Measurements from ENCODE around the gene SCN5A. TPM values are rescaled to one million over a fixed set of nuclear protein-coding genes. Genes with fewer than 3 reads are reported as not detected.
A peak's percentile ranks its signal among the peaks of the same experiment; 100 is the strongest.

SCN5A gene
- total and polyA plus RNA-seq, 2 experiments from 2014 or later, result 10.2 to 10.6 TPM

- no peaks in the 10 kb centered on the region for H3K9me2 ChIP-seq (ENCODE audit: insufficient read depth)
- no peak for TF ChIP-seq JUNB (IDR thresholded peaks at IDR 0.05; ENCODE audit: unreplicated experiment)
- TF ChIP-seq CREB1 (CRISPR knock-in tag; IDR thresholded peaks at IDR 0.05; ENCODE audit: low read depth), result 0 out of 2 replicates have a peak, but pooled peaks have one; percentile 9
- TF ChIP-seq CTCF (conservative IDR thresholded peaks at IDR 0.05; ENCODE audit: low read depth in 2 of 2), result peak; percentile 89 to 95
- no peak for TF ChIP-seq ZNF114 (CRISPR knock-in tag; IDR thresholded peaks at IDR 0.05)
- H3K4me3 ChIP-seq, result no peak overlapping the region
- no peak overlapping the region for H3K27ac ChIP-seq (ENCODE audit: low read depth)
- ATAC-seq (peak; percentile 97), DNase-seq (ENCODE audit: low spot score) (peak; percentile 91)
- H3K36me3 ChIP-seq (ENCODE audit: insufficient read depth), result no peaks in the 10 kb centered on the region
- H2AFZ ChIP-seq, result 0 out of 2 replicates have a peak overlapping the region, but pooled peaks have one; percentile 9
- no peaks in the 10 kb centered on the region for H3K79me2 ChIP-seq (replicated peaks; ENCODE audit: insufficient read depth)
- peaks cover 13% of the 10 kb centered on the region for H3K4me1 ChIP-seq (ENCODE audit: insufficient read depth)
- Mint-ChIP-seq H3K36me3 (ENCODE audit: low read depth) (peaks cover 10% of the 10 kb centered on the region; the same call in 2 of the 3 replicates), H3K27me3 (ENCODE audit: insufficient read depth, low read depth, poor library complexity) (peaks cover 1% of the 10 kb centered on the region), H3K4me1 (peaks cover 10% of the 10 kb centered on the region; the same call in 2 of the 3 replicates), H3K4me3 (no peak overlapping the region), H3K27ac (no peak overlapping the region), H3K9me3 (peaks cover 27% of the 10 kb centered on the region)
- H3K27me3 ChIP-seq (ENCODE audit: insufficient read depth), result no peaks in the 10 kb centered on the region
- H4K20me1 ChIP-seq (replicated peaks; ENCODE audit: insufficient read depth), result no peaks in the 10 kb centered on the region
- no peaks in the 10 kb centered on the region for H3F3A ChIP-seq (replicated peaks; ENCODE audit: low read depth)
- no peak overlapping the region for H3K4me2 ChIP-seq
Measured at GRCh38 chr3:38662544-38662943, 13.1 kb upstream of the SCN5A start.

GRCh38 chr3:38658841-38659240, 9.4 kb upstream of the SCN5A start:
- Histone ChIP-seq H3F3A (replicated peaks; ENCODE audit: low read depth) (no peaks in the 10 kb centered on the region), H2AFZ (peak overlapping the region; percentile 69), H3K27me3 (ENCODE audit: insufficient read depth) (no peaks in the 10 kb centered on the region), H3K4me3 (no peak overlapping the region), H3K4me2 (peak overlapping the region; percentile 27; the same call in 1 of the 2 replicates), H3K27ac (ENCODE audit: low read depth) (no peak overlapping the region), H4K20me1 (replicated peaks; ENCODE audit: insufficient read depth) (no peaks in the 10 kb centered on the region), H3K9me2 (ENCODE audit: insufficient read depth) (no peaks in the 10 kb centered on the region), H3K4me1 (ENCODE audit: insufficient read depth) (peaks cover 24% of the 10 kb centered on the region), H3K79me2 (replicated peaks; ENCODE audit: insufficient read depth) (no peaks in the 10 kb centered on the region), H3K36me3 (ENCODE audit: insufficient read depth) (no peaks in the 10 kb centered on the region)
- Mint-ChIP-seq H3K4me3 (no peak overlapping the region), H3K9me3 (peaks cover 25% of the 10 kb centered on the region), H3K4me1 (peaks cover 22% of the 10 kb centered on the region), H3K36me3 (ENCODE audit: low read depth) (peaks cover 10% of the 10 kb centered on the region; the same call in 2 of the 3 replicates), H3K27me3 (ENCODE audit: insufficient read depth, low read depth, poor library complexity) (peaks cover 3% of the 10 kb centered on the region), H3K27ac (no peak overlapping the region)
- no peak for TF ChIP-seq NANOG (IDR thresholded peaks at IDR 0.05; ENCODE audit: borderline replicate concordance)
- no peak for TF ChIP-seq CREB1 (CRISPR knock-in tag; IDR thresholded peaks at IDR 0.05; ENCODE audit: low read depth)
- TF ChIP-seq REST (IDR thresholded peaks at IDR 0.05; ENCODE audit: unreplicated experiment), result no peak
- no peak for TF ChIP-seq EZH2 (IDR thresholded peaks at IDR 0.05; ENCODE audit: low read depth, unreplicated experiment)
- TF ChIP-seq ZNF331 (CRISPR knock-in tag; IDR thresholded peaks at IDR 0.05; ENCODE audit: low read depth), result no peak
- TF ChIP-seq CTCF (conservative IDR thresholded peaks at IDR 0.05; ENCODE audit: low read depth in 2 of 2), result no peak
- DNase-seq (ENCODE audit: low spot score) (no peak), ATAC-seq (peak; percentile 17)
